HG02623 (cell line): Measurements from ENCODE around the gene CWF19L2.

Experiments
- ATAC-seq: cut with Tn5 transposase; IDR thresholded peaks from one replicate; pipeline ENCODE4 v1.9.1; 2021; ENCODE audit warnings: moderate library complexity; ENCODE audit not compliant: unreplicated experiment

CWF19L2 gene

GRCh38 chr11:107316426-107316825 is 141.2 kb downstream of the CWF19L2 start:
- no peak for ATAC-seq

GRCh38 chr11:107307991-107308390 is 149.6 kb downstream of the CWF19L2 start:
- no peak for ATAC-seq

DNA sequence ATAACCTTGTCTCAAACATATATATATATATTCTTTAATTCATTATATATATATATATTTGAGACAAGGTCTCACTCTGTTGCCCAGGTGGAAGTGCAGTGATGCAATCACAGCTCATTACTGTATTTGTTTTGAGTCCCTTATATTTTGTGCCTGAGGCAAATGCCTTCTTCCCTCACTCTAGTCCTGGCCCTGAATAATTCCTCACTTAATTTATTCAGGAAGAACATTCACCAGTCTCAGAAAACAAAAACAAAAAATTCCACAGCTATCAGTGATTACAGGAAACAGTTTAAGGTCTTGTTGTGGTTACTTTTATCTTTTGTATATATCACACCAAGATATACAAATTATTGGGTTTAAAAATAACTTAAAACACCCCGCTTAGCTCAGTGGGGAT is 155.7 kb downstream of the CWF19L2 start:
- ATAC-seq, result no peak

- no peak for ATAC-seq
These were observed 163.8 kb downstream of the CWF19L2 start for GRCh38 chr11:107293677-107294344.

DNA sequence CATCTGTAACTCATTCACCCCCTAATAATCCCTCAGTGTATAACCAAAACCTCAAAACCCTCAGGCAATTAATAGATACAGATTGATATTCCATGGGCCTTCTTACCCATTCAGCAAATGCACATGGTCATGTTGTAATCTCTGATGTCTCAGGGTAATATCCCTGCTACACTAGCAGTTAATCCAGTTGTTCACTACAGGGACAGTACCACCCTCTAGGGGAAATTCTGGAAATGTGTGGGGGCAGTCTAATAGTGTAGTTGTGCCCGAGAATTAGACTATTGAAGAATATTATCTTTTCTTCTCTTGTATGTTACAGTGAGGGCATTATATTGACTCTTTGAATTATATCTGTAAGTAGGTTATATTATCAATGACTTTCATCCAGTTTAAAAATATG is 175.4 kb downstream of the CWF19L2 start:
- no peak for ATAC-seq
